HepG2 (cell line): ENCODE measurements around the gene CEP20. TPM values are rescaled to one million over a fixed set of nuclear protein-coding genes. Genes with fewer than 3 reads are reported as not detected.

Experiments used
- BRF2 ChIP-seq: sonication (generic); formaldehyde crosslinking; IDR thresholded peaks from 2 replicates; pipeline ENCODE4 v1.8.1; 2022; ENCODE audit warnings: mild to moderate bottlenecking, missing genetic modification reagents
- MTF1 ChIP-seq: sonication (generic); formaldehyde crosslinking; IDR thresholded peaks from 2 replicates; pipeline ENCODE4 v1.5.0; 2020; ENCODE audit warnings: missing genetic modification reagents
- RBFOX2 ChIP-seq: fragments of 200-400 bp; formaldehyde crosslinking; IDR thresholded peaks from 2 replicates; pipeline ENCODE4 v1.6.1; 2017; ENCODE audit warnings: low read depth, mild to moderate bottlenecking, low read length
- RNF219 ChIP-seq: sonication (generic); formaldehyde crosslinking; IDR thresholded peaks from 2 replicates; pipeline ENCODE4 v1.5.0; 2020; ENCODE audit warnings: mild to moderate bottlenecking, missing genetic modification reagents
- SNAPC2 ChIP-seq: sonication (generic); formaldehyde crosslinking; IDR thresholded peaks from 2 replicates; pipeline ENCODE4 v1.8.1; 2022; ENCODE audit warnings: mild to moderate bottlenecking, missing genetic modification reagents
- ZBTB26 ChIP-seq: IDR thresholded peaks from 2 replicates; pipeline ENCODE4 v1.6.1; 2016; ENCODE audit warnings: missing compliant biosample characterization, missing genetic modification reagents, borderline replicate concordance
- ZNF543 ChIP-seq: sonication (generic); formaldehyde crosslinking; IDR thresholded peaks from 2 replicates; pipeline ENCODE4 v1.4.0; 2020; ENCODE audit warnings: mild to moderate bottlenecking, missing genetic modification reagents
- ZNF646 ChIP-seq: sonication (generic); formaldehyde crosslinking; IDR thresholded peaks from 2 replicates; pipeline ENCODE4 v1.9.0; 2021; ENCODE audit warnings: mild to moderate bottlenecking, missing genetic modification reagents
- ZNF713 ChIP-seq: sonication (generic); formaldehyde crosslinking; IDR thresholded peaks from 2 replicates; pipeline ENCODE4 v1.4.0; 2020; ENCODE audit warnings: mild to moderate bottlenecking, missing genetic modification reagents
- polyA plus RNA-seq, 8 experiments: library from polyadenylated mRNA; depleted of rRNA in 3 of 8; stranded (reverse) in 7 of 8; unstranded in 1 of 8; fragments of >200 nt; fragmentation: Illumina TruSeq in 4 of 8; extraction: Trizol in 4 of 8; gene quantifications; 2 replicates each; pipeline versions ENCODE4 v1.2.1 to v1.2.3, GENCODE V29; 2011 to 2016; ENCODE audit warnings: low read depth in 4 of 8, missing spikeins in 1 of 8, mixed read lengths in 1 of 8; ENCODE audit not compliant: insufficient read depth in 1 of 8
- total RNA-seq, 5 experiments: library from RNA; depleted of rRNA; stranded (reverse); fragments of >200 nt; fragmentation: Illumina TruSeq; extraction: Trizol; gene quantifications; 2 replicates each; pipeline ENCODE4 v1.2.3, GENCODE V29; 2016; ENCODE audit warnings: low read depth in 1 of 5
- TF ChIP-seq, protein P1 (sequence below): sonication (generic); formaldehyde crosslinking; IDR thresholded peaks from 2 replicates; pipeline ENCODE4 v1.8.1; 2023; ENCODE audit warnings: mild to moderate bottlenecking, missing genetic modification reagents
- TF ChIP-seq, protein P2 (sequence below): sonication (generic); formaldehyde crosslinking; IDR thresholded peaks from 2 replicates; pipeline ENCODE4 v1.8.1; 2023; ENCODE audit warnings: missing genetic modification reagents, mild to moderate bottlenecking, borderline replicate concordance
- TF ChIP-seq, protein P3 (sequence below): sonication (generic); formaldehyde crosslinking; IDR thresholded peaks from 2 replicates; pipeline ENCODE4 v1.8.1; 2022; ENCODE audit warnings: low read depth, mild to moderate bottlenecking, missing genetic modification reagents

The CEP20 gene
- total and polyA plus RNA-seq, 2 of the 13 experiments (the other 11 are each of a cell fraction or from before 2014, with no cell fraction given): 53.0 to 54.1 TPM

DNA sequence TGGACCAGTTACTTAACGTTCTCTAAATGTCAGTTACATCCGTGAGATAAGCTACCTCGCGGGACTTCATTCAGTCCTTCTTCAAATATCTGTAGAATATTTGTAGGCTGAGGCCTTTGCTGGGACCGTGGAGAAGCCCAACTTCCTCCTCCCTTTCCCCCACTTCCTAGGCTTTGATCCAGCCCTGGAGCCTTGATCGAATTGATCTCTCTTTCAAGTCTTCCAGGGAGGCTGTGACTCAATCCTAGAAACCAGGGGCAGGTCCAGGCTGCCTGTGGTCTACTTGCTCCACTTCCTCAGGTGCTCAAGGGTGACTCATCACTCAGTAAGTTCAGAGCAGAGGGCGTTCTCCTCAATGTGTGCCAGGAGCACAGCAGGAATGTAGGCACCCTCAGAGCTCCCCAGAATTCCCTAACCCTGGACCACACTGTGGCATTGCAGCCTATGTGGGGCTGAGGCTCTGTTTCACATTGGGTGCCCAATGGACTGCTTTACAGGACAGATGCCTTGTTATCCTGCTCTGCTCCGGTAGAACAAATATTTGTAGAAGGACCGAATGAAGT lies 11.2 kb upstream of the CEP20 start (continued):
- TF ChIP-seq ZNF646 (CRISPR knock-in tag) (no peak), MTF1 (CRISPR knock-in tag) (no peak), BRF2 (CRISPR knock-in tag) (no peak), RBFOX2 (no peak), RNF219 (no peak), ZNF713 (CRISPR knock-in tag) (no peak), SNAPC2 (no peak), ZBTB26 (CRISPR knock-in tag) (no peak), ZNF543 (CRISPR knock-in tag) (no peak)
- TF ChIP-seq, protein P1, sequence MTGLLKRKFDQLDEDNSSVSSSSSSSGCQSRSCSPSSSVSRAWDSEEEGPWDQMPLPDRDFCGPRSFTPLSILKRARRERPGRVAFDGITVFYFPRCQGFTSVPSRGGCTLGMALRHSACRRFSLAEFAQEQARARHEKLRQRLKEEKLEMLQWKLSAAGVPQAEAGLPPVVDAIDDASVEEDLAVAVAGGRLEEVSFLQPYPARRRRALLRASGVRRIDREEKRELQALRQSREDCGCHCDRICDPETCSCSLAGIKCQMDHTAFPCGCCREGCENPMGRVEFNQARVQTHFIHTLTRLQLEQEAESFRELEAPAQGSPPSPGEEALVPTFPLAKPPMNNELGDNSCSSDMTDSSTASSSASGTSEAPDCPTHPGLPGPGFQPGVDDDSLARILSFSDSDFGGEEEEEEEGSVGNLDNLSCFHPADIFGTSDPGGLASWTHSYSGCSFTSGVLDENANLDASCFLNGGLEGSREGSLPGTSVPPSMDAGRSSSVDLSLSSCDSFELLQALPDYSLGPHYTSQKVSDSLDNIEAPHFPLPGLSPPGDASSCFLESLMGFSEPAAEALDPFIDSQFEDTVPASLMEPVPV (CRISPR knock-in tag): no peak
- TF ChIP-seq, protein P2, sequence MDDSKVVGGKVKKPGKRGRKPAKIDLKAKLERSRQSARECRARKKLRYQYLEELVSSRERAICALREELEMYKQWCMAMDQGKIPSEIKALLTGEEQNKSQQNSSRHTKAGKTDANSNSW (CRISPR knock-in tag): no peak
- TF ChIP-seq, protein P3, sequence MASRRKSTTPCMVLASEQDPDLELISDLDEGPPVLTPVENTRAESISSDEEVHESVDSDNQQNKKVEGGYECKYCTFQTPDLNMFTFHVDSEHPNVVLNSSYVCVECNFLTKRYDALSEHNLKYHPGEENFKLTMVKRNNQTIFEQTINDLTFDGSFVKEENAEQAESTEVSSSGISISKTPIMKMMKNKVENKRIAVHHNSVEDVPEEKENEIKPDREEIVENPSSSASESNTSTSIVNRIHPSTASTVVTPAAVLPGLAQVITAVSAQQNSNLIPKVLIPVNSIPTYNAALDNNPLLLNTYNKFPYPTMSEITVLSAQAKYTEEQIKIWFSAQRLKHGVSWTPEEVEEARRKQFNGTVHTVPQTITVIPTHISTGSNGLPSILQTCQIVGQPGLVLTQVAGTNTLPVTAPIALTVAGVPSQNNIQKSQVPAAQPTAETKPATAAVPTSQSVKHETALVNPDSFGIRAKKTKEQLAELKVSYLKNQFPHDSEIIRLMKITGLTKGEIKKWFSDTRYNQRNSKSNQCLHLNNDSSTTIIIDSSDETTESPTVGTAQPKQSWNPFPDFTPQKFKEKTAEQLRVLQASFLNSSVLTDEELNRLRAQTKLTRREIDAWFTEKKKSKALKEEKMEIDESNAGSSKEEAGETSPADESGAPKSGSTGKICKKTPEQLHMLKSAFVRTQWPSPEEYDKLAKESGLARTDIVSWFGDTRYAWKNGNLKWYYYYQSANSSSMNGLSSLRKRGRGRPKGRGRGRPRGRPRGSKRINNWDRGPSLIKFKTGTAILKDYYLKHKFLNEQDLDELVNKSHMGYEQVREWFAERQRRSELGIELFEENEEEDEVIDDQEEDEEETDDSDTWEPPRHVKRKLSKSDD (CRISPR knock-in tag): no peak
